AG10803 (cell line): Measurements from ENCODE around the gene IGFBP1.

Source experiments
- DNase-seq: peaks from one replicate; pipeline ENCODE4 v3.0.0; 2010; ENCODE audit warnings: low read depth
- H3K4me3 ChIP-seq: 2 replicates; pipeline ENCODE4 v1.5.1; 2011; ENCODE audit warnings: mild to moderate bottlenecking, low read length, control low read depth
- CTCF ChIP-seq: conservative IDR thresholded peaks from 2 replicates; pipeline ENCODE4 v1.5.1; 2011; ENCODE audit warnings: mild to moderate bottlenecking, low read length, control low read depth, inconsistent platforms

Gene IGFBP1

DNA sequence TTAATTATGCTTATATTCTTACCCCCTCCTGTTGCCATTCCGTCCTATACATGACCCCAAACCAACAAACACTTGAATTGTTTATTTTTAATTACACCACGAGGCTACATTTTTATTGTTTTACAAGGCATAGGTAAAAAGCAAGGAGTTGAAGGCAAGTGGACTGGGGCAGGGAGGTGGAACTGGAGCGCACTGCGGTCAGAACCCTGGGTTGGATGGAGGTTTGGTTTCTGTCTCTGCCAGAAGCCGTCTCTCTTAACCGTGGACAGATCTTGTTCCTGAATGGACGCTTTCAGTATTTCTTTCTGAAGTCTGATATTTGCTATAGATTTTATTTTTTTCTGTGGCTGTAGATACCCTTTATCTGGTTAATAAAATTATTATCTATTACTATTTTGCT, 52.7 kb downstream of the IGFBP1 start:
- no peak overlapping the region for H3K4me3 ChIP-seq
- DNase-seq, result no peak
- no peak for TF ChIP-seq CTCF
